K562 (cell line): ENCODE results near the gene STX1B. TPM values are rescaled to one million over a fixed set of nuclear protein-coding genes. Genes with fewer than 3 reads are reported as not detected.

Experiments
- BMI1 ChIP-seq: fragments of 150-350 bp; IDR thresholded peaks from 2 replicates; pipeline ENCODE4 v1.6.1; 2014; ENCODE audit warnings: low read length
- HDAC3 ChIP-seq: fragments of 450-650 bp; IDR thresholded peaks from 2 replicates; pipeline ENCODE4 v1.6.1; 2018; ENCODE audit warnings: borderline replicate concordance, mild to moderate bottlenecking, moderate library complexity; ENCODE audit not compliant: partially characterized antibody
- HMG20A ChIP-seq: fragments of 450-650 bp; formaldehyde crosslinking; conservative IDR thresholded peaks from 2 replicates; pipeline ENCODE4 v1.4.0; 2020; ENCODE audit warnings: mild to moderate bottlenecking, mixed read lengths
- HMGN3 ChIP-seq: IDR thresholded peaks from 2 replicates; pipeline ENCODE4 v1.6.1; 2011; ENCODE audit warnings: borderline replicate concordance, low read depth, mild to moderate bottlenecking, mixed read lengths, low read length; ENCODE audit not compliant: insufficient read length; ENCODE audit errors: extremely low read depth
- NRF1 ChIP-seq, 2 experiments: fragments of 450-650 bp; IDR thresholded peaks in 1 of 2; conservative IDR thresholded peaks in 1 of 2; 2 replicates each; pipeline ENCODE4 v1.6.1; 2014; ENCODE audit warnings: mild to moderate bottlenecking in 2 of 2
- SMARCA4 ChIP-seq: fragments of 450-650 bp; IDR thresholded peaks from 2 replicates; pipeline ENCODE4 v1.6.1; 2016
- TRIM28 ChIP-seq: fragments of 450-650 bp; IDR thresholded peaks from 2 replicates; pipeline ENCODE4 v1.6.1; 2017
- YY1 ChIP-seq, 3 experiments: IDR thresholded peaks; 2 replicates each; pipeline ENCODE4 v1.6.1; 2011; ENCODE audit warnings: low read length in 2 of 3, mild to moderate bottlenecking in 2 of 3, moderate library complexity in 2 of 3, borderline replicate concordance in 1 of 3, control low read depth in 1 of 3, low read depth in 1 of 3; ENCODE audit not compliant: insufficient read depth in 3 of 3, insufficient replicate concordance in 2 of 3, control insufficient read depth in 1 of 3, insufficient read length in 1 of 3; ENCODE audit errors: extremely low read depth in 1 of 3
- ZFP30 ChIP-seq: fragments of 250-450 bp; sonication (Bioruptor Pico); IDR thresholded peaks from 2 replicates; pipeline ENCODE4 v1.8.0; 2022; ENCODE audit warnings: moderate library complexity, mild to moderate bottlenecking, inconsistent platforms, borderline replicate concordance
- ZFP36 ChIP-seq: fragments of 150-350 bp; IDR thresholded peaks from 2 replicates; pipeline ENCODE4 v1.6.1; 2018; ENCODE audit warnings: low read length, low read depth; ENCODE audit not compliant: partially characterized antibody
- polyA plus RNA-seq, 8 experiments: library from polyadenylated mRNA; depleted of rRNA in 4 of 8; stranded (reverse) in 5 of 8; unstranded in 3 of 8; fragments of >200 nt; fragmentation: Nextera tagmentation in 2 of 8; fragmentation: Illumina TruSeq in 1 of 8; extraction: Ambion mirVana in 2 of 8; extraction: Trizol in 1 of 8; gene quantifications; 2 replicates each; pipeline versions ENCODE4 v1.2.1 to v1.2.3, GENCODE V29; 2011 to 2014; ENCODE audit warnings: inconsistent platforms in 1 of 8, missing spikeins in 1 of 8
- total RNA-seq, 7 experiments: library from RNA; depleted of rRNA in 6 of 7; stranded (reverse); fragments of >200 nt in 6 of 7; fragmentation: Illumina TruSeq in 2 of 7; extraction: Trizol in 2 of 7; gene quantifications; 2 replicates each; pipeline versions ENCODE4 v1.2.1 to v1.2.3, GENCODE V29; 2011 to 2021; ENCODE audit warnings: low replicate concordance in 1 of 7
- TF ChIP-seq, protein P1 (sequence below), 2 experiments: fragments of 450-650 bp; formaldehyde crosslinking in 1 of 2; IDR thresholded peaks; 2 replicates each; pipeline versions ENCODE4 v1.4.0 to v1.6.1; 2014 to 2020; ENCODE audit warnings: mild to moderate bottlenecking in 2 of 2, borderline replicate concordance in 1 of 2, low read depth in 1 of 2
- TF ChIP-seq, protein P2 (sequence below): fragments of 250-450 bp; sonication (Bioruptor Pico); IDR thresholded peaks from 2 replicates; pipeline ENCODE4 v1.5.0; 2020; ENCODE audit warnings: mild to moderate bottlenecking, borderline replicate concordance
- TF ChIP-seq, protein P3 (sequence below): fragments of 450-650 bp; formaldehyde crosslinking; IDR thresholded peaks from 2 replicates; pipeline ENCODE4 v1.4.0; 2022; ENCODE audit warnings: missing genetic modification characterization
- TF ChIP-seq, protein P4 (sequence below): fragments of 250-450 bp; sonication (Bioruptor Pico); IDR thresholded peaks from 2 replicates; pipeline ENCODE4 v1.8.0; 2022; ENCODE audit warnings: moderate library complexity, mild to moderate bottlenecking, inconsistent platforms

STX1B gene
- total and polyA plus RNA-seq, 9 of the 15 experiments (the other 6 are each of a cell fraction or from before 2014, with no cell fraction given), result 0.07 to 2.5 (median 0.86) TPM

DNA sequence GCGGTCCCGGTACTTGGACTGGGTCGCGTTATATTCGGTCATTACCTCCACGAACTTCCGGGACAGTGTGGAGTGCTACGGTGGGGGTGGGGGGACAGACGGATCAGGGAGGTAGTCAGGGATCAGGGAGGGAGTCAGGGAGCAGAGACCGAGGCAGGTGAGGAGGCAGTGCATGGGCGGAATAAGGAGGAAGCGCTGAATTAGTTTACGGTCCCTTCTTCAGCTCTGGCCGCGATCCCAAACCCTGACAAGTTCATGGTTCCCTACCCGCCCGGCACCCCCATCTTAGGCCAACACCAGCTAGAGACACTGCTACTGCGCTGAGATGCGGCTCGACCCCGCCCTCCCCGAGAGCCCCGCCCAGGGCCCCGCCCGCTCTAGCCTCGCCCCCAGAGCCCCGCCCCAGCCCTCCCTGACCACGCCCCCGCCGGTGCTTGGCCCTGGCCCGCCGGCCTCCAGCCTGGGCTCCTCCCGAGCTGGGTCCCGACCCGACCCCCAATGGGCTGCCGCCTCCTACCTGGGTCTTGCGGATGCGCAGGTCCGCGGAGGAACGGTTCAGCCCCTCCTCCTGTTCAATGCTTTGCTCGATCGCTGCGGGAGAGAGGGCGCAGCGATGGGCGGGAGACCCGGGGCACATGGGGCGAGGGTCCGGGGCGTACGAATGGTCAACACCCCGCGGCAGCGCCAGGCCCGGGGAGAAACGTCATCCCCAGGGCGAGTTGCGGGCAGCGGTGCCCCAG, 13.3 kb downstream of the STX1B start (continued):
- TF ChIP-seq, protein P1, sequence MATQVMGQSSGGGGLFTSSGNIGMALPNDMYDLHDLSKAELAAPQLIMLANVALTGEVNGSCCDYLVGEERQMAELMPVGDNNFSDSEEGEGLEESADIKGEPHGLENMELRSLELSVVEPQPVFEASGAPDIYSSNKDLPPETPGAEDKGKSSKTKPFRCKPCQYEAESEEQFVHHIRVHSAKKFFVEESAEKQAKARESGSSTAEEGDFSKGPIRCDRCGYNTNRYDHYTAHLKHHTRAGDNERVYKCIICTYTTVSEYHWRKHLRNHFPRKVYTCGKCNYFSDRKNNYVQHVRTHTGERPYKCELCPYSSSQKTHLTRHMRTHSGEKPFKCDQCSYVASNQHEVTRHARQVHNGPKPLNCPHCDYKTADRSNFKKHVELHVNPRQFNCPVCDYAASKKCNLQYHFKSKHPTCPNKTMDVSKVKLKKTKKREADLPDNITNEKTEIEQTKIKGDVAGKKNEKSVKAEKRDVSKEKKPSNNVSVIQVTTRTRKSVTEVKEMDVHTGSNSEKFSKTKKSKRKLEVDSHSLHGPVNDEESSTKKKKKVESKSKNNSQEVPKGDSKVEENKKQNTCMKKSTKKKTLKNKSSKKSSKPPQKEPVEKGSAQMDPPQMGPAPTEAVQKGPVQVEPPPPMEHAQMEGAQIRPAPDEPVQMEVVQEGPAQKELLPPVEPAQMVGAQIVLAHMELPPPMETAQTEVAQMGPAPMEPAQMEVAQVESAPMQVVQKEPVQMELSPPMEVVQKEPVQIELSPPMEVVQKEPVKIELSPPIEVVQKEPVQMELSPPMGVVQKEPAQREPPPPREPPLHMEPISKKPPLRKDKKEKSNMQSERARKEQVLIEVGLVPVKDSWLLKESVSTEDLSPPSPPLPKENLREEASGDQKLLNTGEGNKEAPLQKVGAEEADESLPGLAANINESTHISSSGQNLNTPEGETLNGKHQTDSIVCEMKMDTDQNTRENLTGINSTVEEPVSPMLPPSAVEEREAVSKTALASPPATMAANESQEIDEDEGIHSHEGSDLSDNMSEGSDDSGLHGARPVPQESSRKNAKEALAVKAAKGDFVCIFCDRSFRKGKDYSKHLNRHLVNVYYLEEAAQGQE (IDR thresholded peaks at IDR 0.05; ENCODE audit: borderline replicate concordance), result no peak
- TF ChIP-seq, protein P1 (CRISPR knock-in tag; IDR thresholded peaks at IDR 0.05; ENCODE audit: low read depth), result no peak
- no peak for TF ChIP-seq ZFP30 (CRISPR knock-in tag)
- no peak for TF ChIP-seq SMARCA4
- peak in 2 of 3 experiments; percentile 54 to 85 for TF ChIP-seq YY1 (IDR thresholded peaks at IDR 0.05; ENCODE audit: borderline replicate concordance in 1 of 3, control insufficient read depth in 1 of 3, extremely low read depth in 1 of 3, insufficient read depth in 3 of 3, insufficient read length in 1 of 3, insufficient replicate concordance in 2 of 3, low read depth in 1 of 3, low read length in 2 of 3)
- TF ChIP-seq, protein P2, sequence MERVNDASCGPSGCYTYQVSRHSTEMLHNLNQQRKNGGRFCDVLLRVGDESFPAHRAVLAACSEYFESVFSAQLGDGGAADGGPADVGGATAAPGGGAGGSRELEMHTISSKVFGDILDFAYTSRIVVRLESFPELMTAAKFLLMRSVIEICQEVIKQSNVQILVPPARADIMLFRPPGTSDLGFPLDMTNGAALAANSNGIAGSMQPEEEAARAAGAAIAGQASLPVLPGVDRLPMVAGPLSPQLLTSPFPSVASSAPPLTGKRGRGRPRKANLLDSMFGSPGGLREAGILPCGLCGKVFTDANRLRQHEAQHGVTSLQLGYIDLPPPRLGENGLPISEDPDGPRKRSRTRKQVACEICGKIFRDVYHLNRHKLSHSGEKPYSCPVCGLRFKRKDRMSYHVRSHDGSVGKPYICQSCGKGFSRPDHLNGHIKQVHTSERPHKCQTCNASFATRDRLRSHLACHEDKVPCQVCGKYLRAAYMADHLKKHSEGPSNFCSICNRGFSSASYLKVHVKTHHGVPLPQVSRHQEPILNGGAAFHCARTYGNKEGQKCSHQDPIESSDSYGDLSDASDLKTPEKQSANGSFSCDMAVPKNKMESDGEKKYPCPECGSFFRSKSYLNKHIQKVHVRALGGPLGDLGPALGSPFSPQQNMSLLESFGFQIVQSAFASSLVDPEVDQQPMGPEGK (CRISPR knock-in tag), result no peak
- peak; percentile 52 to 54 for TF ChIP-seq NRF1 (conservative IDR thresholded peaks at IDR 0.05 in 1 of 2, IDR thresholded peaks at IDR 0.05 in 1 of 2)
- TF ChIP-seq BMI1, result no peak
- no peak for TF ChIP-seq HDAC3
- TF ChIP-seq TRIM28, result no peak
- TF ChIP-seq HMGN3, result no peak
- TF ChIP-seq, protein P3, sequence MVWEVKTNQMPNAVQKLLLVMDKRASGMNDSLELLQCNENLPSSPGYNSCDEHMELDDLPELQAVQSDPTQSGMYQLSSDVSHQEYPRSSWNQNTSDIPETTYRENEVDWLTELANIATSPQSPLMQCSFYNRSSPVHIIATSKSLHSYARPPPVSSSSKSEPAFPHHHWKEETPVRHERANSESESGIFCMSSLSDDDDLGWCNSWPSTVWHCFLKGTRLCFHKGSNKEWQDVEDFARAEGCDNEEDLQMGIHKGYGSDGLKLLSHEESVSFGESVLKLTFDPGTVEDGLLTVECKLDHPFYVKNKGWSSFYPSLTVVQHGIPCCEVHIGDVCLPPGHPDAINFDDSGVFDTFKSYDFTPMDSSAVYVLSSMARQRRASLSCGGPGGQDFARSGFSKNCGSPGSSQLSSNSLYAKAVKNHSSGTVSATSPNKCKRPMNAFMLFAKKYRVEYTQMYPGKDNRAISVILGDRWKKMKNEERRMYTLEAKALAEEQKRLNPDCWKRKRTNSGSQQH (CRISPR knock-in tag), result 0 out of 2 replicates have a peak, but pooled peaks have one; percentile 50
- no peak for TF ChIP-seq ZFP36
- no peak for TF ChIP-seq HMG20A (CRISPR knock-in tag)
- TF ChIP-seq, protein P4, sequence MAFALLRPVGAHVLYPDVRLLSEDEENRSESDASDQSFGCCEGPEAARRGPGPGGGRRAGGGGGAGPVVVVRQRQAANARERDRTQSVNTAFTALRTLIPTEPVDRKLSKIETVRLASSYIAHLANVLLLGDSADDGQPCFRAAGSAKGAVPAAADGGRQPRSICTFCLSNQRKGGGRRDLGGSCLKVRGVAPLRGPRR, result no peak
